K562 (cell line): Measurements from ENCODE around the gene HACL1. TPM values are rescaled to one million over a fixed set of nuclear protein-coding genes. Genes with fewer than 3 reads are reported as not detected.

Experiments used
- CBX1 ChIP-seq: sonication (generic); IDR thresholded peaks from 2 replicates; pipeline ENCODE4 v1.6.1; 2016; ENCODE audit warnings: antibody characterized with exemption, low read depth, mild to moderate bottlenecking
- CCAR2 ChIP-seq: fragments of 200-400 bp; formaldehyde crosslinking; IDR thresholded peaks from 2 replicates; pipeline ENCODE4 v1.6.1; 2017; ENCODE audit warnings: mild to moderate bottlenecking, low read depth, low read length
- CCNT2 ChIP-seq: IDR thresholded peaks from 2 replicates; pipeline ENCODE4 v1.6.1; 2011; ENCODE audit warnings: borderline replicate concordance, low read depth, mild to moderate bottlenecking, moderate library complexity, mixed read lengths, low read length; ENCODE audit not compliant: insufficient read length; ENCODE audit errors: extremely low read depth
- COPS2 ChIP-seq: fragments of 450-650 bp; conservative IDR thresholded peaks from 2 replicates; pipeline ENCODE4 v1.6.1; 2016; ENCODE audit warnings: mild to moderate bottlenecking, moderate library complexity
- CSDE1 ChIP-seq, 2 experiments: fragments of 450-650 bp; IDR thresholded peaks; 2 replicates each; pipeline ENCODE4 v1.6.1; 2016; ENCODE audit warnings: mild to moderate bottlenecking in 1 of 2
- FOXJ3 ChIP-seq: sonication (generic); formaldehyde crosslinking; IDR thresholded peaks from 2 replicates; pipeline ENCODE4 v1.4.0; 2020; ENCODE audit warnings: mild to moderate bottlenecking, missing genetic modification reagents
- FOXP1 ChIP-seq: sonication (generic); formaldehyde crosslinking; IDR thresholded peaks from 2 replicates; pipeline ENCODE4 v1.8.0; 2022; ENCODE audit warnings: mild to moderate bottlenecking, missing genetic modification reagents
- MAFK ChIP-seq: IDR thresholded peaks from 2 replicates; pipeline ENCODE4 v1.6.1; 2011; ENCODE audit warnings: low read length, improper control_type of control experiment
- NFE2 ChIP-seq: IDR thresholded peaks from 2 replicates; pipeline ENCODE4 v1.6.1; 2014; ENCODE audit warnings: antibody characterized with exemption, low read depth
- PHB2 ChIP-seq: fragments of 450-650 bp; IDR thresholded peaks from 2 replicates; pipeline ENCODE4 v1.6.1; 2017; ENCODE audit warnings: low read depth
- POU5F1 ChIP-seq: fragments of 150-350 bp; IDR thresholded peaks from 2 replicates; pipeline ENCODE4 v1.6.1; 2014; ENCODE audit warnings: borderline replicate concordance, low read length, low read depth, mild to moderate bottlenecking; ENCODE audit not compliant: partially characterized antibody
- RBM17 ChIP-seq: fragments of 200-400 bp; formaldehyde crosslinking; IDR thresholded peaks from 2 replicates; pipeline ENCODE4 v1.6.1; 2017; ENCODE audit warnings: low read depth, mild to moderate bottlenecking, low read length, borderline replicate concordance
- SIX5 ChIP-seq, 2 experiments: IDR thresholded peaks; 2 replicates each; pipeline ENCODE4 v1.6.1; 2011; ENCODE audit warnings: low read length in 2 of 2, borderline replicate concordance in 1 of 2, low read depth in 1 of 2, mild to moderate bottlenecking in 1 of 2, moderate library complexity in 1 of 2; ENCODE audit not compliant: insufficient read depth in 1 of 2
- SMAD3 ChIP-seq: fragments of 450-650 bp; formaldehyde crosslinking; conservative IDR thresholded peaks from 2 replicates; pipeline ENCODE4 v1.4.0; 2020; ENCODE audit warnings: mild to moderate bottlenecking
- SREBF2 ChIP-seq: sonication (generic); formaldehyde crosslinking; IDR thresholded peaks from 2 replicates; pipeline ENCODE4 v1.4.0; 2020; ENCODE audit warnings: mild to moderate bottlenecking, missing genetic modification reagents
- SUPT5H ChIP-seq: fragments of 450-650 bp; IDR thresholded peaks from 2 replicates; pipeline ENCODE4 v1.6.1; 2016
- TAL1 ChIP-seq: fragments of 450-650 bp; IDR thresholded peaks from 2 replicates; pipeline ENCODE4 v1.6.1; 2016; ENCODE audit warnings: mild to moderate bottlenecking
- ZBTB7A ChIP-seq: IDR thresholded peaks from 2 replicates; pipeline ENCODE4 v1.6.1; 2011; ENCODE audit warnings: low read depth, mild to moderate bottlenecking, low read length, moderate library complexity, borderline replicate concordance; ENCODE audit not compliant: control insufficient read depth
- ZFPM2 ChIP-seq: fragments of 250-450 bp; sonication (Bioruptor Pico); IDR thresholded peaks from 2 replicates; pipeline ENCODE4 v1.5.1; 2022; ENCODE audit warnings: mild to moderate bottlenecking
- ZNF124 ChIP-seq: sonication (generic); formaldehyde crosslinking; IDR thresholded peaks from 2 replicates; pipeline ENCODE4 v1.8.1; 2022; ENCODE audit warnings: missing genetic modification reagents
- polyA plus RNA-seq, 8 experiments: library from polyadenylated mRNA; depleted of rRNA in 4 of 8; stranded (reverse) in 5 of 8; unstranded in 3 of 8; fragments of >200 nt; fragmentation: Nextera tagmentation in 2 of 8; fragmentation: Illumina TruSeq in 1 of 8; extraction: Ambion mirVana in 2 of 8; extraction: Trizol in 1 of 8; gene quantifications; 2 replicates each; pipeline versions ENCODE4 v1.2.1 to v1.2.3, GENCODE V29; 2011 to 2014; ENCODE audit warnings: inconsistent platforms in 1 of 8, missing spikeins in 1 of 8
- total RNA-seq, 7 experiments: library from RNA; depleted of rRNA in 6 of 7; stranded (reverse); fragments of >200 nt in 6 of 7; fragmentation: Illumina TruSeq in 2 of 7; extraction: Trizol in 2 of 7; gene quantifications; 2 replicates each; pipeline versions ENCODE4 v1.2.1 to v1.2.3, GENCODE V29; 2011 to 2021; ENCODE audit warnings: low replicate concordance in 1 of 7
- TF ChIP-seq, protein P1 (sequence below): fragments of 450-650 bp; IDR thresholded peaks from 2 replicates; pipeline ENCODE4 v1.6.1; 2016; ENCODE audit warnings: borderline replicate concordance
- TF ChIP-seq, protein P2 (sequence below): fragments of 450-650 bp; IDR thresholded peaks from 2 replicates; pipeline ENCODE4 v1.6.1; 2016
- TF ChIP-seq, protein P3 (sequence below): IDR thresholded peaks from 2 replicates; pipeline ENCODE4 v1.6.1; 2011; ENCODE audit warnings: borderline replicate concordance, low read depth, mild to moderate bottlenecking, moderate library complexity, low read length; ENCODE audit not compliant: insufficient read depth, poor library complexity, severe bottlenecking
- TF ChIP-seq, protein P4 (sequence below), 2 experiments: fragments of 200-800 bp in 1 of 2; sonication (Bioruptor generic) in 1 of 2; sonication (generic) in 1 of 2; formaldehyde crosslinking in 1 of 2; IDR thresholded peaks in 1 of 2; conservative IDR thresholded peaks in 1 of 2; 2 replicates each; pipeline versions ENCODE4 v1.5.0 to v1.6.1; 2016 to 2020; ENCODE audit warnings: missing compliant biosample characterization in 1 of 2, missing genetic modification characterization in 1 of 2, missing genetic modification reagents in 1 of 2

The HACL1 gene
- total and polyA plus RNA-seq, 9 of the 15 experiments (the other 6 are each of a cell fraction or from before 2014, with no cell fraction given) = 18.9 to 61.5 (median 30.5) TPM

GRCh38 chr3:15591928-15592327 is 9.4 kb downstream of the HACL1 start (continued):
- TF ChIP-seq, protein P1, sequence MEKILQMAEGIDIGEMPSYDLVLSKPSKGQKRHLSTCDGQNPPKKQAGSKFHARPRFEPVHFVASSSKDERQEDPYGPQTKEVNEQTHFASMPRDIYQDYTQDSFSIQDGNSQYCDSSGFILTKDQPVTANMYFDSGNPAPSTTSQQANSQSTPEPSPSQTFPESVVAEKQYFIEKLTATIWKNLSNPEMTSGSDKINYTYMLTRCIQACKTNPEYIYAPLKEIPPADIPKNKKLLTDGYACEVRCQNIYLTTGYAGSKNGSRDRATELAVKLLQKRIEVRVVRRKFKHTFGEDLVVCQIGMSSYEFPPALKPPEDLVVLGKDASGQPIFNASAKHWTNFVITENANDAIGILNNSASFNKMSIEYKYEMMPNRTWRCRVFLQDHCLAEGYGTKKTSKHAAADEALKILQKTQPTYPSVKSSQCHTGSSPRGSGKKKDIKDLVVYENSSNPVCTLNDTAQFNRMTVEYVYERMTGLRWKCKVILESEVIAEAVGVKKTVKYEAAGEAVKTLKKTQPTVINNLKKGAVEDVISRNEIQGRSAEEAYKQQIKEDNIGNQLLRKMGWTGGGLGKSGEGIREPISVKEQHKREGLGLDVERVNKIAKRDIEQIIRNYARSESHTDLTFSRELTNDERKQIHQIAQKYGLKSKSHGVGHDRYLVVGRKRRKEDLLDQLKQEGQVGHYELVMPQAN = no peak
- TF ChIP-seq PHB2 (no peak), CBX1 (no peak), ZBTB7A (no peak), CCAR2 (no peak), ZFPM2 (CRISPR knock-in tag) (peak; percentile 98), CSDE1 (IDR thresholded peaks at IDR 0.05) (no peak), RBM17 (no peak), FOXJ3 (CRISPR knock-in tag) (no peak), ZNF124 (CRISPR knock-in tag) (no peak), SMAD3 (CRISPR knock-in tag) (no peak), MAFK (no peak), POU5F1 (no peak), SREBF2 (CRISPR knock-in tag) (no peak), CCNT2 (no peak), SUPT5H (no peak), TAL1 (no peak), COPS2 (no peak), FOXP1 (CRISPR knock-in tag) (no peak), SIX5 (IDR thresholded peaks at IDR 0.05; ENCODE audit: borderline replicate concordance in 1 of 2, insufficient read depth in 1 of 2, low read depth in 1 of 2, low read length in 2 of 2) (no peak), NFE2 (no peak)
- TF ChIP-seq, protein P2, sequence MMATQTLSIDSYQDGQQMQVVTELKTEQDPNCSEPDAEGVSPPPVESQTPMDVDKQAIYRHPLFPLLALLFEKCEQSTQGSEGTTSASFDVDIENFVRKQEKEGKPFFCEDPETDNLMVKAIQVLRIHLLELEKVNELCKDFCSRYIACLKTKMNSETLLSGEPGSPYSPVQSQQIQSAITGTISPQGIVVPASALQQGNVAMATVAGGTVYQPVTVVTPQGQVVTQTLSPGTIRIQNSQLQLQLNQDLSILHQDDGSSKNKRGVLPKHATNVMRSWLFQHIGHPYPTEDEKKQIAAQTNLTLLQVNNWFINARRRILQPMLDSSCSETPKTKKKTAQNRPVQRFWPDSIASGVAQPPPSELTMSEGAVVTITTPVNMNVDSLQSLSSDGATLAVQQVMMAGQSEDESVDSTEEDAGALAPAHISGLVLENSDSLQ = no peak
- TF ChIP-seq, protein P3, sequence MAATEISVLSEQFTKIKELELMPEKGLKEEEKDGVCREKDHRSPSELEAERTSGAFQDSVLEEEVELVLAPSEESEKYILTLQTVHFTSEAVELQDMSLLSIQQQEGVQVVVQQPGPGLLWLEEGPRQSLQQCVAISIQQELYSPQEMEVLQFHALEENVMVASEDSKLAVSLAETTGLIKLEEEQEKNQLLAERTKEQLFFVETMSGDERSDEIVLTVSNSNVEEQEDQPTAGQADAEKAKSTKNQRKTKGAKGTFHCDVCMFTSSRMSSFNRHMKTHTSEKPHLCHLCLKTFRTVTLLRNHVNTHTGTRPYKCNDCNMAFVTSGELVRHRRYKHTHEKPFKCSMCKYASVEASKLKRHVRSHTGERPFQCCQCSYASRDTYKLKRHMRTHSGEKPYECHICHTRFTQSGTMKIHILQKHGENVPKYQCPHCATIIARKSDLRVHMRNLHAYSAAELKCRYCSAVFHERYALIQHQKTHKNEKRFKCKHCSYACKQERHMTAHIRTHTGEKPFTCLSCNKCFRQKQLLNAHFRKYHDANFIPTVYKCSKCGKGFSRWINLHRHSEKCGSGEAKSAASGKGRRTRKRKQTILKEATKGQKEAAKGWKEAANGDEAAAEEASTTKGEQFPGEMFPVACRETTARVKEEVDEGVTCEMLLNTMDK = no peak
- TF ChIP-seq, protein P4, sequence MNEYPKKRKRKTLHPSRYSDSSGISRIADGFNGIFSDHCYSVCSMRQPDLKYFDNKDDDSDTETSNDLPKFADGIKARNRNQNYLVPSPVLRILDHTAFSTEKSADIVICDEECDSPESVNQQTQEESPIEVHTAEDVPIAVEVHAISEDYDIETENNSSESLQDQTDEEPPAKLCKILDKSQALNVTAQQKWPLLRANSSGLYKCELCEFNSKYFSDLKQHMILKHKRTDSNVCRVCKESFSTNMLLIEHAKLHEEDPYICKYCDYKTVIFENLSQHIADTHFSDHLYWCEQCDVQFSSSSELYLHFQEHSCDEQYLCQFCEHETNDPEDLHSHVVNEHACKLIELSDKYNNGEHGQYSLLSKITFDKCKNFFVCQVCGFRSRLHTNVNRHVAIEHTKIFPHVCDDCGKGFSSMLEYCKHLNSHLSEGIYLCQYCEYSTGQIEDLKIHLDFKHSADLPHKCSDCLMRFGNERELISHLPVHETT (CRISPR knock-in tag; conservative IDR thresholded peaks at IDR 0.05 in 1 of 2, IDR thresholded peaks at IDR 0.05 in 1 of 2) = no peak
